Activated B cell treated with CpG ODN at 0.5 μM for 24 hours (primary cell): Measurements from ENCODE around the gene AMMECR1. TPM values are rescaled to one million over a fixed set of nuclear protein-coding genes. Genes with fewer than 3 reads are reported as not detected.

ENCODE experiments used
- ATAC-seq: fragments of 200-7000 bp; cut with Tn5 transposase; one replicate; pipeline ENCODE4 v1.10.0; 2021; ENCODE audit warnings: low read depth, mild to moderate bottlenecking, moderate library complexity
- CTCF ChIA-PET: fragments of 350-600 bp; sonication (Branson Sonifier 250); formaldehyde crosslinking; loops from one replicate; lab custom pipeline; 2021; ENCODE audit warnings: antibody characterized with exemption; lab: Charles Lee
- POLR2A ChIA-PET: fragments of 350-600 bp; sonication (Branson Sonifier 250); formaldehyde crosslinking; loops from one replicate; lab custom pipeline; 2021; ENCODE audit warnings: antibody characterized with exemption; lab: Charles Lee
- DNase-seq: peaks from one replicate; pipeline ENCODE4 v3.0.0; 2022
- H3K27ac Mint-ChIP-seq: one replicate; pipeline ENCODE4 v1.8.0; 2020; ENCODE audit warnings: mixed read lengths
- H3K27me3 Mint-ChIP-seq: one replicate; pipeline ENCODE4 v1.8.0; 2021; ENCODE audit warnings: mixed read lengths
- H3K36me3 Mint-ChIP-seq: one replicate; pipeline ENCODE4 v1.8.0; 2021; ENCODE audit warnings: low read depth, mixed read lengths
- H3K4me1 Mint-ChIP-seq: one replicate; pipeline ENCODE4 v1.8.0; 2021; ENCODE audit warnings: mixed read lengths
- H3K4me3 Mint-ChIP-seq: one replicate; pipeline ENCODE4 v1.8.0; 2020; ENCODE audit warnings: mild to moderate bottlenecking, mixed read lengths
- H3K9me3 Mint-ChIP-seq: one replicate; pipeline ENCODE4 v1.8.0; 2020; ENCODE audit warnings: mixed read lengths
- CTCF ChIP-seq: fragments of 200-600 bp; IDR thresholded peaks from one replicate; pipeline ENCODE4 v1.8.0; 2022; ENCODE audit warnings: antibody characterized with exemption, mild to moderate bottlenecking
- intact Hi-C: fragments of 100-400 bp; cut with micrococcal nuclease; formaldehyde crosslinking; loops from one replicate; pipeline ENCODE4 v1.15.1; 2024
- total RNA-seq: library from RNA; stranded (reverse); gene quantifications from 2 replicates; pipeline ENCODE4 v1.2.3, GENCODE V29; 2022

Gene AMMECR1
- total RNA-seq, 1 donor from 2014 or later, result 10.8 TPM

GRCh38 chrX:110267874-110268273 lies 50.0 kb downstream of the AMMECR1 start:
- Mint-ChIP-seq H3K9me3 (no peaks in the 10 kb centered on the region), H3K4me3 (no peak overlapping the region), H3K4me1 (peaks cover 29% of the 10 kb centered on the region), H3K27ac (no peak overlapping the region), H3K36me3 (peaks cover 3% of the 10 kb centered on the region), H3K27me3 (no peaks in the 10 kb centered on the region)
- DNase-seq (no peak), ATAC-seq (no peak)
- POLR2A ChIA-PET, result no interaction called here
- no peak for TF ChIP-seq CTCF
- CTCF ChIA-PET, result no interaction called here
- intact Hi-C loops, result no loop called here

- POLR2A ChIA-PET, result no interaction called here
- Mint-ChIP-seq H3K4me3 (no peak overlapping the region), H3K36me3 (peaks cover 7% of the 10 kb centered on the region), H3K27me3 (no peaks in the 10 kb centered on the region), H3K27ac (no peak overlapping the region), H3K9me3 (no peaks in the 10 kb centered on the region), H3K4me1 (peaks cover 23% of the 10 kb centered on the region)
- no peak for TF ChIP-seq CTCF
- CTCF ChIA-PET, result no interaction called here
- ATAC-seq, result no peak
- no peak for DNase-seq
- intact Hi-C loops, result no loop called here
Measured at GRCh38 chrX:110265661-110266060, 52.2 kb downstream of the AMMECR1 start.

- CTCF ChIA-PET, result no interaction called here
- intact Hi-C loops, result no loop called here
- Mint-ChIP-seq H3K4me3 (no peak overlapping the region), H3K4me1 (no peaks in the 10 kb centered on the region), H3K27me3 (no peaks in the 10 kb centered on the region), H3K36me3 (peaks cover 7% of the 10 kb centered on the region), H3K27ac (no peak overlapping the region), H3K9me3 (no peaks in the 10 kb centered on the region)
- DNase-seq, result no peak
- POLR2A ChIA-PET, result no interaction called here
- TF ChIP-seq CTCF, result no peak
- ATAC-seq, result no peak
Measured at GRCh38 chrX:110259117-110259516, 58.8 kb downstream of the AMMECR1 start.

- no peak for ATAC-seq
- CTCF ChIA-PET, result no interaction called here
- Mint-ChIP-seq H3K9me3 (no peaks in the 10 kb centered on the region), H3K27me3 (no peaks in the 10 kb centered on the region), H3K4me3 (no peak overlapping the region), H3K4me1 (no peaks in the 10 kb centered on the region), H3K36me3 (peaks cover 4% of the 10 kb centered on the region), H3K27ac (no peak overlapping the region)
- POLR2A ChIA-PET, result no interaction called here
- intact Hi-C loops, result no loop called here
- no peak for TF ChIP-seq CTCF
- no peak for DNase-seq
Measured at GRCh38 chrX:110258552-110258951, 59.3 kb downstream of the AMMECR1 start.

GRCh38 chrX:110257889-110258288 lies 60.0 kb downstream of the AMMECR1 start:
- no peaks in the 10 kb centered on the region for H3K9me3 Mint-ChIP-seq
- CTCF ChIA-PET, result no interaction called here
- intact Hi-C loops, result no loop called here
- no peaks in the 10 kb centered on the region for H3K27me3 Mint-ChIP-seq
- peaks cover under 1% of the 10 kb centered on the region for H3K4me1 Mint-ChIP-seq
- peaks cover 4% of the 10 kb centered on the region for H3K36me3 Mint-ChIP-seq
- no peak for TF ChIP-seq CTCF
- DNase-seq (no peak), ATAC-seq (no peak)
- H3K27ac Mint-ChIP-seq, result no peak overlapping the region
- H3K4me3 Mint-ChIP-seq, result no peak overlapping the region
- POLR2A ChIA-PET, result no interaction called here
